VCaP (cell line): ENCODE measurements around the gene ARIH1.

ENCODE experiments used
- H3K27ac ChIP-seq: fragments of 450-650 bp; 2 replicates; pipeline ENCODE4 v1.5.1; 2017
- CTCF ChIP-seq: fragments of 450-650 bp; conservative IDR thresholded peaks from 2 replicates; pipeline ENCODE4 v1.5.1; 2017; ENCODE audit warnings: mild to moderate bottlenecking, moderate library complexity

Gene ARIH1

GRCh38 chr15:72456684-72457083, 17.4 kb upstream of the ARIH1 start:
- no peak for TF ChIP-seq CTCF

GRCh38 chr15:72460402-72460801, 13.7 kb upstream of the ARIH1 start:
- TF ChIP-seq CTCF: no peak
- no peak overlapping the region for H3K27ac ChIP-seq

More at GRCh38 chr15:72456684-72457083, 17.4 kb upstream of the ARIH1 start:
- H3K27ac ChIP-seq: no peak overlapping the region

- TF ChIP-seq CTCF: no peak
- H3K27ac ChIP-seq: no peak overlapping the region
Measured at GRCh38 chr15:72463702-72464101, 10.4 kb upstream of the ARIH1 start.

- no peak overlapping the region for H3K27ac ChIP-seq
- TF ChIP-seq CTCF: no peak
Measured at GRCh38 chr15:72464251-72464650, 9.9 kb upstream of the ARIH1 start.

GRCh38 chr15:72468103-72468502, 6.0 kb upstream of the ARIH1 start:
- TF ChIP-seq CTCF: no peak
- no peak overlapping the region for H3K27ac ChIP-seq

GRCh38 chr15:72472992-72473610, 1.0 kb upstream of the ARIH1 start:
- no peak for TF ChIP-seq CTCF

GRCh38 chr15:72474466-72474911, 359 bp downstream of the ARIH1 start:
- TF ChIP-seq CTCF: no peak
- H3K27ac ChIP-seq: peak overlapping the region; percentile 98

More at GRCh38 chr15:72472992-72473610, 1.0 kb upstream of the ARIH1 start:
- H3K27ac ChIP-seq: peak overlapping the region; percentile 98
